Memory B cell (primary cell): ENCODE measurements around the gene WDR36.

ENCODE experiments used
- ATAC-seq: fragments of 150-1000 bp; cut with Tn5 transposase; 2 replicates; pipeline ENCODE4 v1.10.0; 2021; ENCODE audit warnings: low read depth, mild to moderate bottlenecking, moderate library complexity
- DNase-seq, 2 donors: peaks; one replicate each; pipeline ENCODE4 v3.0.0; 2022; ENCODE audit warnings: low spot score in 2 of 2
- H3K27ac Mint-ChIP-seq: one replicate; pipeline ENCODE4 v1.8.0; 2022; ENCODE audit warnings: mild to moderate bottlenecking, moderate library complexity, mixed read lengths
- H3K27me3 Mint-ChIP-seq: one replicate; pipeline ENCODE4 v1.8.0; 2022; ENCODE audit warnings: mixed read lengths
- H3K36me3 Mint-ChIP-seq: one replicate; pipeline ENCODE4 v1.8.0; 2022; ENCODE audit warnings: mild to moderate bottlenecking, mixed read lengths
- H3K4me1 Mint-ChIP-seq: one replicate; pipeline ENCODE4 v1.8.0; 2022; ENCODE audit warnings: mixed read lengths
- H3K4me3 Mint-ChIP-seq: one replicate; pipeline ENCODE4 v1.8.0; 2022; ENCODE audit warnings: mild to moderate bottlenecking, moderate library complexity, mixed read lengths
- H3K9me3 Mint-ChIP-seq: one replicate; pipeline ENCODE4 v1.8.0; 2022; ENCODE audit warnings: mixed read lengths

The WDR36 gene

DNA sequence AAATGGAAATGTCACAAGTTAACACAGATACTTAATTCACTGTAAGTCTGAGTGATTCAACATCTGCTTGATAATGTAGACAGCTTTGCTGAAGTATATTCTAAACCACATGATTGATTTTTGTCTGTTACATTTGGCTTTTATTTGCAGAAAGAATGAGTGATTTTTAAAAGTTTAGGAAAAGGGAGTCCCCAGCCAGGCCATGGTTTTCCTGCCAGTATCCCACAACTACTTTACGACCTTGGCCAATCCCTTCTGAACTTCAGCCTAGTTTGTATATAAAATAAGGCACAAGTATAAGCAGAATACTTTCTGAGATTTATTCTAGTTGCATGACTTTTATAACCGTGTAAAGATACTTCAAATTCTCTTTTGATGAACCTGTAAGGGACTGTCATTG, 27.1 kb downstream of the WDR36 start:
- H3K4me3 Mint-ChIP-seq, result no peak overlapping the region
- no peaks in the 10 kb centered on the region for H3K27me3 Mint-ChIP-seq
- no peak for DNase-seq
- ATAC-seq, result no peak
- H3K36me3 Mint-ChIP-seq, result peaks cover 26% of the 10 kb centered on the region
- H3K4me1 Mint-ChIP-seq, result peaks cover 8% of the 10 kb centered on the region
- H3K9me3 Mint-ChIP-seq, result no peaks in the 10 kb centered on the region
- no peak overlapping the region for H3K27ac Mint-ChIP-seq

- Mint-ChIP-seq H3K4me3 (no peak overlapping the region), H3K36me3 (peaks cover 26% of the 10 kb centered on the region), H3K9me3 (no peaks in the 10 kb centered on the region), H3K27ac (no peak overlapping the region), H3K4me1 (peaks cover 8% of the 10 kb centered on the region), H3K27me3 (no peaks in the 10 kb centered on the region)
- no peak for ATAC-seq
- DNase-seq, result no peak
Observed at GRCh38 chr5:111119856-111120255, 27.7 kb downstream of the WDR36 start.

GRCh38 chr5:111120911-111121310, 28.8 kb downstream of the WDR36 start:
- DNase-seq (no peak), ATAC-seq (no peak)
- Mint-ChIP-seq H3K36me3 (peaks cover 26% of the 10 kb centered on the region), H3K4me3 (no peak overlapping the region), H3K27me3 (no peaks in the 10 kb centered on the region), H3K9me3 (no peaks in the 10 kb centered on the region), H3K4me1 (peaks cover 8% of the 10 kb centered on the region), H3K27ac (no peak overlapping the region)

DNA sequence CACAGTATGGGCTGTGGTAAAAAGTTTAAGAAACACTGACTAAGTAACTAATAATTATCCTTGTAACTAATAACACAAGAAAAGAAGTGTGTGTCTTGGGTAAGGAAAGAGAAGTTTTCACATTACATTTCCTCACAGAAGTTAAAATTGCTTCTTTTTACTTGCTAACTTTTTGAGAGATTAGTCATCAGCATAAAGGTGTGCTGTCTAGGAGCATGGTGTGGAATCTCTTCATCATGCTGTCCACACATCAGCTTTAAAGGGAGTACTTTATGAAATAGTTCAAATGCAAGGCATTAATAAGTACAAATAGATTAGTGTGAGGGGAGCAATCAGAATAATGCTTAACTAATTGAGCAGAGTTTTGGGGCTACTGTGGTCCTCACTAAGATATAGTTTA, 29.8 kb downstream of the WDR36 start:
- H3K9me3 Mint-ChIP-seq, result no peaks in the 10 kb centered on the region
- no peak overlapping the region for H3K27ac Mint-ChIP-seq
- H3K4me3 Mint-ChIP-seq, result no peak overlapping the region
- DNase-seq (no peak), ATAC-seq (no peak)
- H3K4me1 Mint-ChIP-seq, result peaks cover 8% of the 10 kb centered on the region
- no peaks in the 10 kb centered on the region for H3K27me3 Mint-ChIP-seq
- peaks cover 32% of the 10 kb centered on the region for H3K36me3 Mint-ChIP-seq

GRCh38 chr5:111122398-111122797, 30.2 kb downstream of the WDR36 start:
- Mint-ChIP-seq H3K36me3 (peaks cover 32% of the 10 kb centered on the region), H3K4me1 (peaks cover 6% of the 10 kb centered on the region), H3K4me3 (no peak overlapping the region), H3K27me3 (no peaks in the 10 kb centered on the region), H3K27ac (no peak overlapping the region), H3K9me3 (no peaks in the 10 kb centered on the region)
- no peak for DNase-seq
- no peak for ATAC-seq

DNA sequence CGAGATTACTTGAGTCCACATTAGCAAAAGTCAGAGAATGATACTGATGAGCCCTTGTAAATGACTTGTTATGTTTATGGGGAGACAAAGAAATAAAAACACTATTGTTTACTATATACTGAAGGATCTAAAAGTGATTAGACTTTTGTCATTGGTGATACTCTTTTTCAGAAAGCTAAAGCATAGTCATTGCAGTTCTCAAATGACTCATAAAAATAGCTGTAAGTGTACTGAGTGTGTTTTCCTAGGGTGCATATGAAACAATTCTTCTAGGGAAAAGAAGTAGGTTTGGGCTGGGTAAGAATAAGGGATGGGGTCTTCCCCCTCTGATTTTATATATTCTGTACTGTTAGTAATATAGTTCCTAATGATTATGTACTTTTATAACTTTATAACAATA, 32.6 kb downstream of the WDR36 start:
- Mint-ChIP-seq H3K36me3 (peaks cover 23% of the 10 kb centered on the region), H3K27ac (no peak overlapping the region), H3K4me1 (no peaks in the 10 kb centered on the region), H3K4me3 (no peak overlapping the region), H3K27me3 (no peaks in the 10 kb centered on the region), H3K9me3 (no peaks in the 10 kb centered on the region)
- DNase-seq (no peak), ATAC-seq (no peak)

DNA sequence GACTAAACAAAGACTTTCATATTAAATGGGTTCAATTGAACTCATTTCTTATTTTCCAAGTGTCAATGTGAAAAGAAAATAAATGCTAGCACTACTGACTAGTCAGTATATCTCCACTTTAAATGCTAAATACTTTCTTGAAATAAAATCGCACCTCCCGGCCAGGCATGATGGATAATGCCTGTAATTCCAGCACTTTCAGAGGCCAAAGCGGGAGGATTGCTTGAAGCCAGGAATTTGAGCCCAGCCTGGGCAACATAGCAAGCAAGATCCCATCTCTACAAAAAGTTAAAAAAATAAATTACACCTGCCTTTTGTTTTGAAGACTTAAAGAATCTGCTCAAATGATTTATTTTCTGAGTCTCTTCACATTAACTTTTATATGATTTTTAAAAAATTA, 34.7 kb downstream of the WDR36 start:
- H3K36me3 Mint-ChIP-seq, result peaks cover 19% of the 10 kb centered on the region
- H3K4me3 Mint-ChIP-seq, result no peak overlapping the region
- no peaks in the 10 kb centered on the region for H3K9me3 Mint-ChIP-seq
- H3K27ac Mint-ChIP-seq, result no peak overlapping the region
- ATAC-seq (no peak), DNase-seq (no peak)
- no peaks in the 10 kb centered on the region for H3K27me3 Mint-ChIP-seq
- no peaks in the 10 kb centered on the region for H3K4me1 Mint-ChIP-seq

- Mint-ChIP-seq H3K27me3 (no peaks in the 10 kb centered on the region), H3K4me1 (no peaks in the 10 kb centered on the region), H3K9me3 (no peaks in the 10 kb centered on the region), H3K27ac (no peak overlapping the region), H3K4me3 (no peak overlapping the region), H3K36me3 (peaks cover 18% of the 10 kb centered on the region)
- no peak for DNase-seq
- ATAC-seq, result no peak
Observed at GRCh38 chr5:111127453-111128195, 35.5 kb downstream of the WDR36 start.

- no peak overlapping the region for H3K27ac Mint-ChIP-seq
Observed at GRCh38 chr5:111129938-111130337, 37.8 kb downstream of the WDR36 start.

GRCh38 chr5:111131356-111131755, 39.2 kb downstream of the WDR36 start:
- Mint-ChIP-seq H3K4me3 (no peak overlapping the region), H3K9me3 (no peaks in the 10 kb centered on the region), H3K36me3 (peaks cover 11% of the 10 kb centered on the region), H3K27ac (peak overlapping the region; percentile 25), H3K27me3 (peaks cover 3% of the 10 kb centered on the region), H3K4me1 (no peaks in the 10 kb centered on the region)
- ATAC-seq (no peak), DNase-seq (no peak)

More at GRCh38 chr5:111129938-111130337, 37.8 kb downstream of the WDR36 start:
- Mint-ChIP-seq H3K27me3 (no peaks in the 10 kb centered on the region), H3K36me3 (peaks cover 15% of the 10 kb centered on the region), H3K4me3 (no peak overlapping the region), H3K4me1 (no peaks in the 10 kb centered on the region), H3K9me3 (no peaks in the 10 kb centered on the region)
- no peak for DNase-seq
- ATAC-seq, result no peak

- no peak for DNase-seq
- Mint-ChIP-seq H3K27ac (no peak overlapping the region), H3K36me3 (peaks cover 8% of the 10 kb centered on the region), H3K4me3 (no peak overlapping the region), H3K4me1 (no peaks in the 10 kb centered on the region), H3K9me3 (no peaks in the 10 kb centered on the region), H3K27me3 (peaks cover 3% of the 10 kb centered on the region)
- ATAC-seq, result no peak
Observed at GRCh38 chr5:111132076-111132475, 39.9 kb downstream of the WDR36 start.

- Mint-ChIP-seq H3K4me3 (no peak overlapping the region), H3K9me3 (no peaks in the 10 kb centered on the region), H3K27me3 (peaks cover 3% of the 10 kb centered on the region), H3K4me1 (no peaks in the 10 kb centered on the region), H3K27ac (no peak overlapping the region), H3K36me3 (peaks cover 3% of the 10 kb centered on the region)
- DNase-seq, result no peak
- ATAC-seq, result no peak
Observed at GRCh38 chr5:111132731-111133435, 40.7 kb downstream of the WDR36 start.

- Mint-ChIP-seq H3K36me3 (peaks cover 2% of the 10 kb centered on the region), H3K4me3 (no peak overlapping the region), H3K4me1 (no peaks in the 10 kb centered on the region), H3K9me3 (no peaks in the 10 kb centered on the region), H3K27me3 (peaks cover 3% of the 10 kb centered on the region), H3K27ac (no peak overlapping the region)
- ATAC-seq (no peak), DNase-seq (no peak)
Observed at GRCh38 chr5:111133436-111133751, 41.2 kb downstream of the WDR36 start.

- Mint-ChIP-seq H3K27me3 (peaks cover 3% of the 10 kb centered on the region), H3K36me3 (peaks cover 2% of the 10 kb centered on the region), H3K27ac (no peak overlapping the region), H3K4me3 (no peak overlapping the region), H3K4me1 (no peaks in the 10 kb centered on the region), H3K9me3 (no peaks in the 10 kb centered on the region)
- DNase-seq, result no peak
- no peak for ATAC-seq
Observed at GRCh38 chr5:111134087-111134486, 41.9 kb downstream of the WDR36 start.

DNA sequence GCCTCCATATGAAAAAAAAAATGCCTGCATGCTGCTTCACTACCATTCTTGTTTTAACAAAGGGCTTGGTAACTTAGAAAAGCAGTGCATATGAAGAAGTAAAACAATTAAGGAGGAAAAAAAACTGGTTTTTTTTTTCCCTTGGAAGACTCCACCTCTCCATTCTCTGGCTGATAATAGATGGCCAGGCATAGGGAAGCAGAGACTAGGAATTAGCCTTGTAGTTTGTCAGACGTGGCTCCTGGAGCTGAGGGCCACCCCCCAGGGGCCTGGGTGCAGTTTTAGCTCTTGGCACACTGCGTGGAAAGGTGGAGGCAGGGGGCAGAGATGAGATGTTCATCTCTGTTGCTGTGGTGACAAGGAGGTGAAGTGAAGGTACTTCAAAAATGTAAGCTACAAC, 42.7 kb downstream of the WDR36 start:
- no peak for DNase-seq
- Mint-ChIP-seq H3K36me3 (peaks cover 2% of the 10 kb centered on the region), H3K4me3 (no peak overlapping the region), H3K27me3 (peaks cover 3% of the 10 kb centered on the region), H3K9me3 (no peaks in the 10 kb centered on the region), H3K27ac (no peak overlapping the region), H3K4me1 (no peaks in the 10 kb centered on the region)
- ATAC-seq, result no peak
